IPS-18a (cell line): Measurements from ENCODE around the gene CCDC81.
"Not testable (repeated sequence)": the region's sequence is repeated elsewhere in the genome, so short reads cannot be mapped to it uniquely, and the experiment has no call there.

Experiments
- H3K27ac ChIP-seq: one replicate; pipeline ENCODE4 v1.5.1; 2013; ENCODE audit warnings: low read length
- H3K27me3 ChIP-seq: one replicate; pipeline ENCODE4 v1.6.1; 2013; ENCODE audit warnings: mild to moderate bottlenecking, low read length; ENCODE audit not compliant: control insufficient read depth, insufficient read depth
- H3K36me3 ChIP-seq: one replicate; pipeline ENCODE4 v1.6.1; 2013; ENCODE audit warnings: low read depth, low read length; ENCODE audit not compliant: control insufficient read depth
- H3K4me1 ChIP-seq: one replicate; pipeline ENCODE4 v1.6.1; 2013; ENCODE audit warnings: low read depth, low read length; ENCODE audit not compliant: control insufficient read depth
- H3K4me3 ChIP-seq: one replicate; pipeline ENCODE4 v1.5.1; 2013; ENCODE audit warnings: low read length
- H3K9ac ChIP-seq: one replicate; pipeline ENCODE4 v1.6.1; 2013; ENCODE audit warnings: mild to moderate bottlenecking, low read length, moderate library complexity
- H3K9me3 ChIP-seq: one replicate; pipeline ENCODE4 v1.6.1; 2013; ENCODE audit warnings: low read depth, low read length; ENCODE audit not compliant: control insufficient read depth

Gene CCDC81

DNA sequence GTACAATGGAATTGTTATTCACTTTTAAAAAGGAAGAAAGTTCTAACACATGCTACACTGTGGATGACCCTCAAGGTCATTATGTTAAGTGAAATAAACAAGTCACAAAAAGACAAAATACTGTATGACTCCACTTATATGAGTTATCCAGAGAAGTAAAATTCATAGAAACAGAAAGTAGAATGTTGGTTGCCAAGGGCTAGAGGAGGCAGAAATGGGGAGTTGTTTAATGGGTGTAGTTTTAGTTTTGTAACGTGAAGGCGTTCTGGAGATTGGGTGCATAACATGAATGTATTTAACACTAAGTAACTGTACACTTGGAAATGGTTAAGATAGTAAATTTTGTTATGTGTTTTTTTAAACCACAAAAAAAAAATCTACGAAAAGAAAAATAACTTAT is 43.8 kb downstream of the CCDC81 start:
- H3K36me3 ChIP-seq: no peaks in the 10 kb centered on the region
- no peaks in the 10 kb centered on the region for H3K9me3 ChIP-seq
- H3K9ac ChIP-seq: no peak overlapping the region
- H3K27me3 ChIP-seq: no peaks in the 10 kb centered on the region
- no peaks in the 10 kb centered on the region for H3K4me1 ChIP-seq
- H3K27ac ChIP-seq: no peak overlapping the region
- H3K4me3 ChIP-seq: no peak overlapping the region

DNA sequence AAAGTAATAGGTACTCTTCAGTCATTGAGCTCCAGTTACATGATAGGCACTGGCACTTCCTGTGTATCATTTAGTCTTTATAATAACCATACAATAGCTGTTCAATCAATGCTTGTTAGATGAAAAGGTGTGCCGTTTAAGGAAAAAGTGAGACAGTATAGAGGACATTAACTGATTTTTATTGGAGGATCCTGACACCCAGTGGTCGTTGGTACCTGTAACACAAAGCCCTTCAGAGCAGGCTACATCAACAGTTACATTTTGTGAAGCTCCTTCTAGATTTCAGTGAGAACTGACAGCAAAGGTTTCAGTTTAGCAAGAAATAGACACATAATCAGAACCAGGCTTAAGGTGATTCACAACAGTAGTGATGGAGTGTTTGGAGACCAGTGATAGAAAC is 44.2 kb downstream of the CCDC81 start:
- Histone ChIP-seq H3K27ac (no peak overlapping the region), H3K4me3 (no peak overlapping the region), H3K9me3 (no peaks in the 10 kb centered on the region), H3K36me3 (no peaks in the 10 kb centered on the region), H3K4me1 (no peaks in the 10 kb centered on the region), H3K9ac (no peak overlapping the region), H3K27me3 (no peaks in the 10 kb centered on the region)

DNA sequence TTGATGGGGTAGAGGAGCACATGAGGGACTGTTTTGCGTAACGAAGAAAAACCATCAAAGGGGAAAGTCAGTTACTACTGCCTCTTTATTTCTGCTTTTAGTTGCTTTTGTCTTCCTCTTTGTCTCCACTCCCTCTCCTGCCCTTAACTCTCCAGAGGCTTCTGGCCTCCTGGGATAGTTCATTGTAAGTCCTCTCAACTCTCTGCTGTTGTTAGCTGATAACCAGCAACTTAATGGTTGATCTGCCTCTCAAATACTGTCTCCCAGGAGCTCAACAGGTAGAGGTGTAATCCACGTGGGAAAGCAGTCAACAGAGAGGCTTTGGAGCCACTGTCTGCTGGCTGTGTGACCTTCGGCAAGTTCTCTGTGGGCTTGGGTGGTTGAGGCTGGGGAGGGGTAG is 47.3 kb downstream of the CCDC81 start:
- no peaks in the 10 kb centered on the region for H3K4me1 ChIP-seq
- no peaks in the 10 kb centered on the region for H3K27me3 ChIP-seq
- no peak overlapping the region for H3K27ac ChIP-seq
- H3K36me3 ChIP-seq: no peaks in the 10 kb centered on the region
- H3K9me3 ChIP-seq: no peaks in the 10 kb centered on the region
- H3K9ac ChIP-seq: no peak overlapping the region
- no peak overlapping the region for H3K4me3 ChIP-seq

DNA sequence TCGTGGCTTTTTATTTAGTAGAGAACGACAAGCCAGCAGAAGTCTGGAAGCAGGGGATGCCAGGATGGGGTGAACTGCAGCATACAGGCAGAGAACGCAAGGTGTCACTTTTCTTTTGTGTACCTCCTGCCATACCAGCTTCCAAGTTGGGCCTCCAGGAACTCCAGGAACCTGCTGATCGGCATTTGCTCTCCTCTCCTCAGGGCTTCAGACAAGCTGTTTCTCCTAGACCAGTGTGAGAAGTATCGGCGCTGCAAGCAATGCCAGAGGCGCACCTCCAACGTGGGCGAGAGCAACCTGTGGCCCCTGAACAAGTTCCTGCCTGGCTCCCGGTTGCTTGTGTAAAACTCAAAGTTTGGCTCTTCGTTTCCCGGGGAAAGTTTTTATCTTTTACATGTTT is 47.7 kb downstream of the CCDC81 start:
- Histone ChIP-seq H3K27me3 (no peaks in the 10 kb centered on the region), H3K9me3 (no peaks in the 10 kb centered on the region), H3K9ac (no peak overlapping the region), H3K4me1 (no peaks in the 10 kb centered on the region), H3K27ac (no peak overlapping the region), H3K4me3 (no peak overlapping the region), H3K36me3 (no peaks in the 10 kb centered on the region)

DNA sequence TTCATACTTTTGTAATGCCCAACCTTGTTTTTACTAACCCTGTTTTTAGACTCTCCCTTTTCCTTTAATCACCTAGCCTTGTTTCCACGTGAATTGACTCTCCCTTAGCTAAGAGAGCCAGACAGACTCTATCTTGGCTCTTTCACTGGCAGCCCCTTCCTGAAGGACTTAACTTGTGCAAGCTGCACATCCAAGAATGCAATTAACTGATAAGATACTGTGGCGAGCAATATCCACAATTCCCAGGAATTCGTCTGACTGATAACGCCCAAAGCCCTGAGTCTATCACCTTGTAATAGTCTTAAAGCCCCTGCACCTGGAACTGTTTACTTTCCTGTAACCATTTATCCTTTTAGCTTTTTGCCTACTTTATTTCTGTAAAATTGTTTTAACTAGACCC is 48.8 kb downstream of the CCDC81 start:
- H3K27ac ChIP-seq, H3K4me3 ChIP-seq, H3K27me3 ChIP-seq, H3K9ac ChIP-seq, H3K4me1 ChIP-seq, H3K36me3 ChIP-seq, H3K9me3 ChIP-seq: not testable (repeated sequence)

DNA sequence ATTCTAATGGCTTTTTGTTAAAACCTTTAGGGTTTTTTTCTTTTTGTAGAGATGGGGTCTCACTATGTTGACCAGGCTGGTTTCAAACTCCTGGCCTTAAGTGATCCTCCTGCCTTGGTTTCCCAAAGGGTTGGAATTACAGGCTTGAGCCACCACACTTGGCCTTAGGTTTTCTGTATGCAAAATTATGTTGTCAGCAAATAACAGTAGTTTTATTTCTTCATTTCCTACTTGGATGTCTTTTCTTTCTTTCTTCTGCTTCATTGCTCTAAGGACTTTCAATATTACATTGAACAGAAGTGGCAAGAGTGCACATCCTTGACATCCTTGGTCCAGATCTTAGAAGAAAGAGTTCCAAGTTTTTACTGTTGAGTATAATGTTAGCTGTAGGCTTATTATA is 52.8 kb downstream of the CCDC81 start:
- Histone ChIP-seq H3K4me3 (no peak overlapping the region), H3K9me3 (no peaks in the 10 kb centered on the region), H3K27me3 (no peaks in the 10 kb centered on the region), H3K27ac (no peak overlapping the region), H3K9ac (no peak overlapping the region), H3K36me3 (no peaks in the 10 kb centered on the region), H3K4me1 (no peaks in the 10 kb centered on the region)

DNA sequence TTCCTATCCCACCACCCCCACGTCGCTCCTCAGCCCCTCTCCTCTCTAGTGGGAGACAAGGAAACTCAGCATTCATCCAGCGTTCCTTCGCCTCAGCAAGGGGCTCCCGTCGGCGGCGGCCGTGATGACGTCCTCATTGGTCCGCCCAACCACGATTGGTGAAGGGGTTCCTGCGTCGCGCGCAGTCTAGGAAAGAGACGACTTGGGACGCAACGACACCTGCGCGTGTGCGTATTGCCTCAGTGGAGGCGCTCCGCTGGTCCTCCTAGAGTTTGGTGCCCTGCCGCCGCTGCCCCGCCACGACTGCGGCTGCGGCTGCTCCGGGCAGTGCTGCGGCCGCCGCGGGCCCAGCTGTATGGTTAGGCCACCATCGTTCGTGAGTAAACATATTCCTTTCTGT is 56.6 kb downstream of the CCDC81 start:
- no peak overlapping the region for H3K27ac ChIP-seq
- H3K27me3 ChIP-seq: no peaks in the 10 kb centered on the region
- H3K4me3 ChIP-seq: no peak overlapping the region
- no peaks in the 10 kb centered on the region for H3K36me3 ChIP-seq
- H3K4me1 ChIP-seq: no peaks in the 10 kb centered on the region
- H3K9me3 ChIP-seq: no peaks in the 10 kb centered on the region
- no peak overlapping the region for H3K9ac ChIP-seq

DNA sequence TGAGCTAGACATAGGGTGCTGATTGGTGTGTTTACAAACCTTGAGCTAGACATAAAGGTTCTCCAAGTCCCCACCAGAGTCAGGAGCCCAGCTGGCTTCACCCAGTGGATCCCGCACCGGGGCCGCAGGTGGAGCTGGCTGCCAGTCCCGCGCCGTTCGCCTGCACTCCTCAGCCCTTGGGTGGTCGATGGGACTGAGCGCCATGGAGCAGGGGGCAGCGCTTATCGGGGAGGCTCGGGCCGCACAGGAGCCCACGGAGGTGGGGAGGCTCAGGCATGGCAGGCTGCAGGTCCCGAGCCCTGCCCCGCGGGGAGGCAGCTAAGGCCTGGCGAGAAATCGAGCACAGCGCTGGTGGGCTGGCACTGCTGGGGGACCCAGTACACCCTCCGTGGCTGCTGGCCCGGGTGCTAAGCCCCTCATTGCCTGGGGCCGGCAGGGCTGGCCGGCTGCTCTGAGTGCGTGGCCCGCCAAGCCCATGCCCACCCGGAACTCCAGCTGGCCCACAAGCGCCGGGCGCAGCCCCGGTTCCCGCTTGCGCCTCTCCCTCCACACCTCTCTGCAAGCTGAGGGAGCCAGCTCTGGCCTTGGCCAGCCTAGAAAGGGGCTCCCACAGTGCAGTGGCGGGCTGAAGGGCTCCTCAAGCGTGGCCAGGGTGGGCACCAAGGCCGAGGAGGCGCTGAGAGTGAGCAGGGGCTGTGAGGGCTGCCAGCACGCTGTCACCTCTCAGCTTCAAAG is 58.8 kb downstream of the CCDC81 start:
- not testable (repeated sequence) for H3K36me3 ChIP-seq, H3K9me3 ChIP-seq, H3K9ac ChIP-seq, H3K27ac ChIP-seq, H3K27me3 ChIP-seq, H3K4me3 ChIP-seq, H3K4me1 ChIP-seq

DNA sequence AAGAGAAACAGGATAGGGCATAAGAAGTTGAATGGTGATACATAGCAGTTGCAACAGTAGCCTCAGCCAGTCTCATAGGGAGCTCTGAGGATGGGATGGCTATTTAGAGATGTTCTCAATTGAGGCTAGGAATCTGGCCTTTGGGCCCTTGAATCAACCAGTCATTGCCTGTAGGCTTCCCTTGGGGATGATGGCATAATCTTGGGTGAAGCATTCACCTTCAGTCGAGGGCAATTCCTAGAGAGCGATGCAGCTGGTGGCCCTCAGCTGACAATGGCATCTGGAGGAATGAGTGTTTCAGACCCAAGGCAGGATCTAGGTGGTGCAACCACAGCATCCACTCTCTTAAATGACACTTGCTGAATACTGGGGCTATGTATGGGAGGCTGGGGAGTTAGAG is 61.0 kb downstream of the CCDC81 start:
- Histone ChIP-seq H3K9ac (no peak overlapping the region), H3K27me3 (no peaks in the 10 kb centered on the region), H3K4me3 (no peak overlapping the region), H3K27ac (no peak overlapping the region), H3K36me3 (no peaks in the 10 kb centered on the region), H3K4me1 (no peaks in the 10 kb centered on the region), H3K9me3 (no peaks in the 10 kb centered on the region)

DNA sequence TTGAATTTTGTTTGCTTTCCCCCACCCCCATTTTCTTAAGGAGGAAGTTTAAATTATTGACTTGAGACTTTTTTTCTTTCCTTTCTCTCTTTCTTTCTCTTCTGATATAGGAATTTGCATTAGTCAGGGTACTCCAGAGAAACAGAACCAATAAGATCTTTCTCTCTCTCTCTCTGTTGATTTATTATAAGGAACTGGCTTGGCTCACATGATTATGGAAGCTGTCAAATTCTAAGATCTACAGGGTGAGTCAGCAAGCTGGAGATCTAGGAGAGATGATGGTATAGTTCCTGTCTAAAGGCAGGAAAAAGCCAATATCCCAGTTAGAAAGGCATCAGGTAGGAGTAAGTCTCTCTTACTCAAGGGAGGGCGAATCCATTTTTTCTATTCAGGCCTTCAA is 64.0 kb downstream of the CCDC81 start:
- Histone ChIP-seq H3K27ac (no peak overlapping the region), H3K36me3 (no peaks in the 10 kb centered on the region), H3K9me3 (no peaks in the 10 kb centered on the region), H3K4me3 (no peak overlapping the region), H3K9ac (no peak overlapping the region), H3K4me1 (no peaks in the 10 kb centered on the region), H3K27me3 (no peaks in the 10 kb centered on the region)

DNA sequence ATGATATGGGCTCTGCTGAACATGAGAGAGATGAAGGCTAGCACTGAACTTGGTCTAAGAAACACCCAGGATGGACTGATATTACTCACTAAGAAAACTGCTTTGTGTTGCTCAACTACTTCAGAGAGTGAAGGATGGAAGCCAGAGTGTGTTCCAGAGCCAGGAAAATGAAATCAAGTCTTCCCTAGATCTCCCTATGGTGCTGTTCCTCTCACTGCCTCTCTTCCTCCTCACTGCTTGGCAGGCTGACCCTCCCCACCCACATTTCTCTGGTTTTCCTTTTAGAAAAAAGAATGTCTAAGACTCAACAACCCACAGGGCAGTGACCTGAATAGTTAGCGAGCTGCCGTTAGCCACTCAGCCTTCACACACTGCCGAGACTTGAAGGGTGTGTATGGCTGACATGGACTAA is 65.6 kb downstream of the CCDC81 start:
- no peak overlapping the region for H3K27ac ChIP-seq
- no peak overlapping the region for H3K9ac ChIP-seq
- no peaks in the 10 kb centered on the region for H3K4me1 ChIP-seq
- no peaks in the 10 kb centered on the region for H3K36me3 ChIP-seq
- H3K4me3 ChIP-seq: no peak overlapping the region
- H3K27me3 ChIP-seq: no peaks in the 10 kb centered on the region
- H3K9me3 ChIP-seq: no peaks in the 10 kb centered on the region

DNA sequence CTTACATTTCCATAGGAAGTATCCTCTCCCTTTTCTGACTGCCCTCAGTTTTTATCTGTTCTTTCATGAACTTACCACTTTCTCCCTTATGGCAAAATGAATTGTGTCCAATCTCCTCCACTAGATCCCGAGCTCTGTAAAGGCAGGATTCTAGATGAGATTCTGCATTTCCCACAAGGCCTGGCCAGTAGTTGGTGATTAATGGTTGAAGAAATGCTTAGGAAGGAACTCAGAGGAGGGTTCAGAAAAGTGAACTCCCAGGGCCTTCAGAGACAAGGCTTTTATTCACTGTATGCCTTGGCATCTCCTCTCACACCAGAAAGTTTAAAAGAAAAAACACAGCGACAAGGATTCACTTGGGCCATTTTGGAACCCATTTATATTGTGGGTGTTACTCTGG is 66.2 kb downstream of the CCDC81 start:
- no peaks in the 10 kb centered on the region for H3K36me3 ChIP-seq
- H3K27me3 ChIP-seq: no peaks in the 10 kb centered on the region

More for the DNA sequence above, 66.2 kb downstream of the CCDC81 start:
- H3K4me1 ChIP-seq: no peaks in the 10 kb centered on the region
- H3K4me3 ChIP-seq: no peak overlapping the region
- H3K27ac ChIP-seq: no peak overlapping the region
- H3K9me3 ChIP-seq: no peaks in the 10 kb centered on the region
- no peak overlapping the region for H3K9ac ChIP-seq
